GM06990 (cell line): ENCODE results near the gene RALGPS2.

Experiments
- DNase-seq: peaks from one replicate; pipeline ENCODE4 v3.0.0-alpha.2; 2011; ENCODE audit not compliant: insufficient read length; ENCODE audit errors: extremely low read depth
- H3K27me3 ChIP-seq: replicated peaks from 2 replicates; pipeline ENCODE4 v1.6.0; 2011; ENCODE audit warnings: low read length; ENCODE audit not compliant: control insufficient read depth, insufficient read depth
- H3K36me3 ChIP-seq: 2 replicates; pipeline ENCODE4 v1.5.1; 2011; ENCODE audit warnings: low read length; ENCODE audit not compliant: control insufficient read depth, insufficient read depth
- H3K4me3 ChIP-seq: replicated peaks from 2 replicates; pipeline ENCODE4 v1.5.1; 2011; ENCODE audit warnings: low read depth, mild to moderate bottlenecking, control low read depth, low read length
- TF ChIP-seq, protein P1 (sequence below): IDR thresholded peaks from 2 replicates; pipeline ENCODE4 v1.5.1; 2011; ENCODE audit warnings: low read length, control low read depth, mild to moderate bottlenecking, inconsistent platforms; ENCODE audit not compliant: insufficient read depth, poor library complexity, severe bottlenecking

The RALGPS2 gene

DNA sequence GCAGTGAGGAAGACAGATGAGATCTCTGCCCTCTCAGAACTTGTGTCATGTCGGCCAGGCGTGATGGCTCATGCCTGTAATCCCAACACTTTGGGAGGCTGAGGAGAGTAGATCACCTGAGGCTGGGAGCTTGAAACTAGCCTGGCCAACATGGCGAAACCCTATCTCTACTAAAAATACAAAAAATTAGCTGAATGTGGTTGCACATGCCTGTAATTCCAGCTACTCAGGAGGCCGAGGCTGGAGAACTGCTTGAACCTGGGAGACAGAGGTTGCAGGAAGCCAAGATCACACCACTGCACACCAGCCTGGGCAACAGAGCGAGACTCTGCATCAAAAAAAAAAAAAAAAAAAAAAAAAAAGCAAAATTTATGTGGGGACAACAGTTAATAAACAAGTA is 40.9 kb upstream of the RALGPS2 start:
- H3K36me3 ChIP-seq, result no peaks in the 10 kb centered on the region
- DNase-seq, result no peak
- H3K4me3 ChIP-seq, result no peak overlapping the region
- H3K27me3 ChIP-seq, result no peaks in the 10 kb centered on the region
- TF ChIP-seq, protein P1, sequence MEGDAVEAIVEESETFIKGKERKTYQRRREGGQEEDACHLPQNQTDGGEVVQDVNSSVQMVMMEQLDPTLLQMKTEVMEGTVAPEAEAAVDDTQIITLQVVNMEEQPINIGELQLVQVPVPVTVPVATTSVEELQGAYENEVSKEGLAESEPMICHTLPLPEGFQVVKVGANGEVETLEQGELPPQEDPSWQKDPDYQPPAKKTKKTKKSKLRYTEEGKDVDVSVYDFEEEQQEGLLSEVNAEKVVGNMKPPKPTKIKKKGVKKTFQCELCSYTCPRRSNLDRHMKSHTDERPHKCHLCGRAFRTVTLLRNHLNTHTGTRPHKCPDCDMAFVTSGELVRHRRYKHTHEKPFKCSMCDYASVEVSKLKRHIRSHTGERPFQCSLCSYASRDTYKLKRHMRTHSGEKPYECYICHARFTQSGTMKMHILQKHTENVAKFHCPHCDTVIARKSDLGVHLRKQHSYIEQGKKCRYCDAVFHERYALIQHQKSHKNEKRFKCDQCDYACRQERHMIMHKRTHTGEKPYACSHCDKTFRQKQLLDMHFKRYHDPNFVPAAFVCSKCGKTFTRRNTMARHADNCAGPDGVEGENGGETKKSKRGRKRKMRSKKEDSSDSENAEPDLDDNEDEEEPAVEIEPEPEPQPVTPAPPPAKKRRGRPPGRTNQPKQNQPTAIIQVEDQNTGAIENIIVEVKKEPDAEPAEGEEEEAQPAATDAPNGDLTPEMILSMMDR, result no peak

- H3K36me3 ChIP-seq, result no peaks in the 10 kb centered on the region
- TF ChIP-seq, protein P1, result no peak
- no peak overlapping the region for H3K4me3 ChIP-seq
- no peaks in the 10 kb centered on the region for H3K27me3 ChIP-seq
- peak; percentile 17 for DNase-seq
Measured at GRCh38 chr1:178684542-178685000, 40.5 kb upstream of the RALGPS2 start.

DNA sequence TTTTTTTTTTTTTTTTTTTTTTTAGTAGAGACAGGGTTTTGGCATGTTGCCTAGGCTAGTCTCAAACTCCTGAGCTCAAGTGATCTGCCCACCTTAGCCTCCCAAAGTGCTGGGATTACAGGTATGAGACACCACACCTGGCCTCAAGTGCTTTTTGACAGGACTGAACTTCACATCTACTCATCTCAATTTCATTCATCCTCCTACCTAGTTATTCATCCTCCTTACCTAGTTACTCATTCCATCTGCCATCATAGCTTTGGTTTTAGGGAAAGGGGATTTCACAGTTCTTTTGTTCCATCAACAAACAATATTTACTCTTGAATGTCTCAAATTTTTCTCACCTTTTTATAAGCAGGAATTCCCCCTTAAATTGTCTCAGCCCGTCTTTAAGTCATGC is 38.6 kb upstream of the RALGPS2 start:
- Histone ChIP-seq H3K4me3 (no peak overlapping the region), H3K27me3 (no peaks in the 10 kb centered on the region; the same call in 1 of the 2 replicates), H3K36me3 (no peaks in the 10 kb centered on the region)
- no peak for DNase-seq
- TF ChIP-seq, protein P1, result no peak

DNA sequence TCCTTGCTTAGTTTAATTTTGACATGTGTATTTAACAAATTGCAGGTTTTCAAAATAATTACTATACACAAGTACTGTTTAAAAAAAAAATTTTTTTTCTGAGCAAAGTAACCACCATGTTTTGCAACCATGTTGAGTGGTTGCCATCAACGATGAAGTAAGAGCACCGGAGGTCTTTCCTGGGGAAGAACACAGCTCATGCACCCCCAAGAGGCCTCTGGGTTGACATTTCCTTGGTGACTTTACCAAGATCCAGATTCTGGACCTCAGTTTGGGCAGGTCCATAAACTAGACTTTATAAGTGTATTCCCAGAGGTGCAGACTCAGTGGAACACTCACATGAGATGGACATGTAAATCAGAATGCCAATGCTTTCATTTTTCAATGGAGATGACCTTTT is 36.8 kb upstream of the RALGPS2 start:
- no peaks in the 10 kb centered on the region; the same call in 1 of the 2 replicates for H3K27me3 ChIP-seq
- no peak overlapping the region for H3K4me3 ChIP-seq
- no peak for DNase-seq
- H3K36me3 ChIP-seq, result no peaks in the 10 kb centered on the region
- TF ChIP-seq, protein P1, result no peak

- DNase-seq, result no peak
- TF ChIP-seq, protein P1, result no peak
Measured at GRCh38 chr1:178689769-178690168, 35.3 kb upstream of the RALGPS2 start.

GRCh38 chr1:178690496-178690895 is 34.5 kb upstream of the RALGPS2 start:
- Histone ChIP-seq H3K4me3 (no peak overlapping the region), H3K27me3 (no peaks in the 10 kb centered on the region; the same call in 1 of the 2 replicates), H3K36me3 (no peaks in the 10 kb centered on the region)
- no peak for DNase-seq
- TF ChIP-seq, protein P1, result no peak

More at GRCh38 chr1:178689769-178690168, 35.3 kb upstream of the RALGPS2 start:
- no peaks in the 10 kb centered on the region for H3K36me3 ChIP-seq
- no peak overlapping the region for H3K4me3 ChIP-seq
- no peaks in the 10 kb centered on the region; the same call in 1 of the 2 replicates for H3K27me3 ChIP-seq
